HepG2 (cell line): ENCODE measurements around the gene OPN3. TPM values are rescaled to one million over a fixed set of nuclear protein-coding genes. Genes with fewer than 3 reads are reported as not detected.

Experiments
- CBX1 ChIP-seq: IDR thresholded peaks from one replicate; pipeline ENCODE4 v1.6.1; 2016; ENCODE audit warnings: antibody characterized with exemption, low read depth
- EED ChIP-seq: sonication (generic); formaldehyde crosslinking; IDR thresholded peaks from 2 replicates; pipeline ENCODE4 v1.5.0; 2020; ENCODE audit warnings: mild to moderate bottlenecking, missing genetic modification reagents
- ELF4 ChIP-seq: sonication (generic); formaldehyde crosslinking; IDR thresholded peaks from 2 replicates; pipeline ENCODE4 v1.5.0; 2020; ENCODE audit warnings: missing genetic modification reagents, mild to moderate bottlenecking, moderate library complexity, borderline replicate concordance
- IRF2 ChIP-seq: IDR thresholded peaks from 2 replicates; pipeline ENCODE4 v1.6.1; 2018; ENCODE audit warnings: missing genetic modification reagents, missing compliant biosample characterization
- NONO ChIP-seq, 2 experiments: fragments of 450-650 bp in 1 of 2; sonication (generic) in 1 of 2; formaldehyde crosslinking in 1 of 2; IDR thresholded peaks in 1 of 2; conservative IDR thresholded peaks in 1 of 2; 2 replicates each; pipeline versions ENCODE4 v1.6.1 to v1.8.0; 2017 to 2022; ENCODE audit warnings: mild to moderate bottlenecking in 1 of 2, missing genetic modification reagents in 1 of 2, moderate library complexity in 1 of 2
- POGZ ChIP-seq: sonication (generic); formaldehyde crosslinking; IDR thresholded peaks from 2 replicates; pipeline ENCODE4 v1.4.0; 2020; ENCODE audit warnings: mild to moderate bottlenecking, missing genetic modification reagents
- ZNF124 ChIP-seq: sonication (generic); formaldehyde crosslinking; IDR thresholded peaks from 2 replicates; pipeline ENCODE4 v1.4.0; 2020; ENCODE audit warnings: missing genetic modification reagents
- ZNF382 ChIP-seq: sonication (generic); formaldehyde crosslinking; IDR thresholded peaks from 2 replicates; pipeline ENCODE4 v1.5.0; 2020; ENCODE audit warnings: missing genetic modification reagents, mild to moderate bottlenecking, borderline replicate concordance
- ZNF672 ChIP-seq: sonication (generic); formaldehyde crosslinking; IDR thresholded peaks from 2 replicates; pipeline ENCODE4 v1.8.1; 2022; ENCODE audit warnings: missing genetic modification reagents
- ZNF761 ChIP-seq: sonication (generic); formaldehyde crosslinking; conservative IDR thresholded peaks from 2 replicates; pipeline ENCODE4 v1.4.0; 2020; ENCODE audit warnings: mild to moderate bottlenecking, missing genetic modification reagents
- ZNF839 ChIP-seq: sonication (generic); formaldehyde crosslinking; IDR thresholded peaks from 2 replicates; pipeline ENCODE4 v1.4.0; 2020; ENCODE audit warnings: missing genetic modification reagents, mild to moderate bottlenecking, borderline replicate concordance
- polyA plus RNA-seq, 8 experiments: library from polyadenylated mRNA; depleted of rRNA in 3 of 8; stranded (reverse) in 7 of 8; unstranded in 1 of 8; fragments of >200 nt; fragmentation: Illumina TruSeq in 4 of 8; extraction: Trizol in 4 of 8; gene quantifications; 2 replicates each; pipeline versions ENCODE4 v1.2.1 to v1.2.3, GENCODE V29; 2011 to 2016; ENCODE audit warnings: low read depth in 4 of 8, missing spikeins in 1 of 8, mixed read lengths in 1 of 8; ENCODE audit not compliant: insufficient read depth in 1 of 8
- total RNA-seq, 5 experiments: library from RNA; depleted of rRNA; stranded (reverse); fragments of >200 nt; fragmentation: Illumina TruSeq; extraction: Trizol; gene quantifications; 2 replicates each; pipeline ENCODE4 v1.2.3, GENCODE V29; 2016; ENCODE audit warnings: low read depth in 1 of 5
- TF ChIP-seq, protein P1 (sequence below): sonication (generic); formaldehyde crosslinking; IDR thresholded peaks from 2 replicates; pipeline ENCODE4 v1.8.0; 2022; ENCODE audit warnings: mild to moderate bottlenecking, missing genetic modification reagents, borderline replicate concordance
- TF ChIP-seq, protein P2 (sequence below): sonication (generic); formaldehyde crosslinking; IDR thresholded peaks from 2 replicates; pipeline ENCODE4 v1.4.0; 2020; ENCODE audit warnings: missing genetic modification reagents; ENCODE audit errors: not compliant biosample characterization
- TF ChIP-seq, protein P3 (sequence below): sonication (generic); formaldehyde crosslinking; IDR thresholded peaks from 2 replicates; pipeline ENCODE4 v1.5.1; 2020; ENCODE audit warnings: mild to moderate bottlenecking, missing genetic modification reagents, moderate library complexity
- TF ChIP-seq, protein P4 (sequence below): sonication (generic); formaldehyde crosslinking; IDR thresholded peaks from 2 replicates; pipeline ENCODE4 v1.4.0; 2020; ENCODE audit warnings: missing genetic modification reagents, borderline replicate concordance

Gene OPN3
- total and polyA plus RNA-seq, 2 of the 13 experiments (the other 11 are each of a cell fraction or from before 2014, with no cell fraction given): 17.4 to 23.0 TPM

DNA sequence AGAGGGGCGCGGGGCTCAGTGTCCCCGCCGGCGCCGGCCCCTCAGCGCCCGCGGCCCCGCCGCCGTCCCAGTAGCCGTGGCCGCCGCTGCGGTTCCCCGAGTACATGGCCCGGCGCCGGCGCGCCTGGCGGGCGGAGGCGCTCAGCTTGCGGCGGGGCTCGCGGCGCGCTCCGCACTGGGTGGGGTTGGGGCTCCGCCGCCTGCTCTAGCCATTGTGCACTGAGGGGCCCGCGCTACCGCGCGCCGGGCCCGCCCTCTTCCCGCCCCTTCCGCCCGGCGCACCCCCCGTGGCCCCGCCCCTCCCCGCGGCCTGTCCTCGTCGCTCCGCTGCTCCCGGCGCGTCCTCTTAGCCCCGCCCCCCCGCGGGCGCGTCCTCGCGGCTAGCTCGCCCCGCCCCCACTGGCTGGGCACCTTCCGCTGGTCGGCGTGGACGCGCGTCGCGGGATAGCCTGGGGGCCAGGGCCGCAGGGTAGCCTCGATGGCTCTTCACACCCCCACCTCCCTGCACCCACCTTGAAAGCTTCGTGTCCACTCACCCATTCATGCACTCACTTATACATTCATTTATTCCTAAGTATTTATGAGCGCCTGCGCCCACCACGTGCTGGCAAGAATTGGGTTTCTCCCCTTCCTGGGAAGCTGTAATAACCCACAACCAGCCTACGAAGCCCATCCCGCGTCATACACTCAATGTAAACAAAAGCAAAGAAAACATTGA is at the start of gene OPN3, which contains the start of gene CHML (continued):
- TF ChIP-seq, protein P1, sequence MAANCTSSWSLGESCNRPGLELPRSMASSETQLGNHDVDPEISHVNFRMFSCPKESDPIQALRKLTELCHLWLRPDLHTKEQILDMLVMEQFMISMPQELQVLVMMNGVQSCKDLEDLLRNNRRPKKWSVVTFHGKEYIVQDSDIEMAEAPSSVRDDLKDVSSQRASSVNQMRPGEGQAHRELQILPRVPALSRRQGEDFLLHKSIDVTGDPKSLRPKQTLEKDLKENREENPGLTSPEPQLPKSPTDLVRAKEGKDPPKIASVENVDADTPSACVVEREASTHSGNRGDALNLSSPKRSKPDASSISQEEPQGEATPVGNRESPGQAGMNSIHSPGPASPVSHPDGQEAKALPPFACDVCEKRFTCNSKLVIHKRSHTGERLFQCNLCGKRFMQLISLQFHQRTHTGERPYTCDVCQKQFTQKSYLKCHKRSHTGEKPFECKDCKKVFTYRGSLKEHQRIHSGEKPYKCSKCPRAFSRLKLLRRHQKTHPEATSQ (CRISPR knock-in tag): peak; percentile 76; the same call in 1 of the 2 replicates
- TF ChIP-seq ELF4 (CRISPR knock-in tag) (no peak), ZNF672 (CRISPR knock-in tag) (no peak), EED (CRISPR knock-in tag) (no peak), IRF2 (CRISPR knock-in tag) (no peak), ZNF761 (no peak), ZNF839 (CRISPR knock-in tag) (no peak), ZNF124 (CRISPR knock-in tag) (no peak), POGZ (CRISPR knock-in tag) (no peak), CBX1 (no peak), ZNF382 (CRISPR knock-in tag) (no peak), NONO (IDR thresholded peaks at IDR 0.05) (no peak), NONO (CRISPR knock-in tag; conservative IDR thresholded peaks at IDR 0.05) (no peak)
- TF ChIP-seq, protein P2, sequence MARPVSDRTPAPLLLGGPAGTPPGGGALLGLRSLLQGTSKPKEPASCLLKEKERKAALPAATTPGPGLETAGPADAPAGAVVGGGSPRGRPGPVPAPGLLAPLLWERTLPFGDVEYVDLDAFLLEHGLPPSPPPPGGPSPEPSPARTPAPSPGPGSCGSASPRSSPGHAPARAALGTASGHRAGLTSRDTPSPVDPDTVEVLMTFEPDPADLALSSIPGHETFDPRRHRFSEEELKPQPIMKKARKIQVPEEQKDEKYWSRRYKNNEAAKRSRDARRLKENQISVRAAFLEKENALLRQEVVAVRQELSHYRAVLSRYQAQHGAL (CRISPR knock-in tag): no peak
- TF ChIP-seq, protein P3, sequence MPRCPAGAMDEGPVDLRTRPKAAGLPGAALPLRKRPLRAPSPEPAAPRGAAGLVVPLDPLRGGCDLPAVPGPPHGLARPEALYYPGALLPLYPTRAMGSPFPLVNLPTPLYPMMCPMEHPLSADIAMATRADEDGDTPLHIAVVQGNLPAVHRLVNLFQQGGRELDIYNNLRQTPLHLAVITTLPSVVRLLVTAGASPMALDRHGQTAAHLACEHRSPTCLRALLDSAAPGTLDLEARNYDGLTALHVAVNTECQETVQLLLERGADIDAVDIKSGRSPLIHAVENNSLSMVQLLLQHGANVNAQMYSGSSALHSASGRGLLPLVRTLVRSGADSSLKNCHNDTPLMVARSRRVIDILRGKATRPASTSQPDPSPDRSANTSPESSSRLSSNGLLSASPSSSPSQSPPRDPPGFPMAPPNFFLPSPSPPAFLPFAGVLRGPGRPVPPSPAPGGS (CRISPR knock-in tag): no peak
- TF ChIP-seq, protein P4, sequence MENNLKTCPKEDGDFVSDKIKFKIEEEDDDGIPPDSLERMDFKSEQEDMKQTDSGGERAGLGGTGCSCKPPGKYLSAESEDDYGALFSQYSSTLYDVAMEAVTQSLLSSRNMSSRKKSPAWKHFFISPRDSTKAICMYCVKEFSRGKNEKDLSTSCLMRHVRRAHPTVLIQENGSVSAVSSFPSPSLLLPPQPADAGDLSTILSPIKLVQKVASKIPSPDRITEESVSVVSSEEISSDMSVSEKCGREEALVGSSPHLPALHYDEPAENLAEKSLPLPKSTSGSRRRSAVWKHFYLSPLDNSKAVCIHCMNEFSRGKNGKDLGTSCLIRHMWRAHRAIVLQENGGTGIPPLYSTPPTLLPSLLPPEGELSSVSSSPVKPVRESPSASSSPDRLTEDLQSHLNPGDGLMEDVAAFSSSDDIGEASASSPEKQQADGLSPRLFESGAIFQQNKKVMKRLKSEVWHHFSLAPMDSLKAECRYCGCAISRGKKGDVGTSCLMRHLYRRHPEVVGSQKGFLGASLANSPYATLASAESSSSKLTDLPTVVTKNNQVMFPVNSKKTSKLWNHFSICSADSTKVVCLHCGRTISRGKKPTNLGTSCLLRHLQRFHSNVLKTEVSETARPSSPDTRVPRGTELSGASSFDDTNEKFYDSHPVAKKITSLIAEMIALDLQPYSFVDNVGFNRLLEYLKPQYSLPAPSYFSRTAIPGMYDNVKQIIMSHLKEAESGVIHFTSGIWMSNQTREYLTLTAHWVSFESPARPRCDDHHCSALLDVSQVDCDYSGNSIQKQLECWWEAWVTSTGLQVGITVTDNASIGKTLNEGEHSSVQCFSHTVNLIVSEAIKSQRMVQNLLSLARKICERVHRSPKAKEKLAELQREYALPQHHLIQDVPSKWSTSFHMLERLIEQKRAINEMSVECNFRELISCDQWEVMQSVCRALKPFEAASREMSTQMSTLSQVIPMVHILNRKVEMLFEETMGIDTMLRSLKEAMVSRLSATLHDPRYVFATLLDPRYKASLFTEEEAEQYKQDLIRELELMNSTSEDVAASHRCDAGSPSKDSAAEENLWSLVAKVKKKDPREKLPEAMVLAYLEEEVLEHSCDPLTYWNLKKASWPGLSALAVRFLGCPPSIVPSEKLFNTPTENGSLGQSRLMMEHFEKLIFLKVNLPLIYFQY (CRISPR knock-in tag): no peak
